CD4-positive, alpha-beta T cell (primary cell): ENCODE results near the gene CETP. TPM values are rescaled to one million over a fixed set of nuclear protein-coding genes. Genes with fewer than 3 reads are reported as not detected.

ENCODE experiments used
- ATAC-seq: fragments of 200-7000 bp; cut with Tn5 transposase; one replicate; pipeline ENCODE4 v1.10.0; 2022; ENCODE audit warnings: mild to moderate bottlenecking; ENCODE audit not compliant: poor library complexity
- CTCF ChIA-PET: fragments of 350-600 bp; sonication (Branson Sonifier 250); formaldehyde crosslinking; loops from one replicate; lab custom pipeline; 2021; ENCODE audit warnings: antibody characterized with exemption, inconsistent platforms; lab: Charles Lee
- POLR2A ChIA-PET: fragments of 350-600 bp; sonication (Branson Sonifier 250); formaldehyde crosslinking; loops from one replicate; lab custom pipeline; 2021; ENCODE audit warnings: antibody characterized with exemption, inconsistent platforms; lab: Charles Lee
- DNase-seq, 14 experiments: peaks; one replicate each; pipeline ENCODE4 v3.0.0-alpha.2; 2013 to 2020; ENCODE audit warnings: mixed read lengths in 2 of 14
- H3K27ac ChIP-seq, 2 donors: one replicate each; pipeline versions ENCODE4 v1.5.1 to v1.7.0; 2013; ENCODE audit warnings: low read length in 2 of 2, low read depth in 1 of 2, mild to moderate bottlenecking in 1 of 2
- H3K27me3 ChIP-seq, 2 experiments: 1 replicate in 1 of 2; 2 replicates in 1 of 2; pipeline versions ENCODE4 v1.6.1 to v1.7.0; 2013; ENCODE audit warnings: low read length in 2 of 2, control low read depth in 1 of 2, mild to moderate bottlenecking in 1 of 2, moderate library complexity in 1 of 2; ENCODE audit not compliant: insufficient read depth in 2 of 2, control insufficient read depth in 1 of 2
- H3K36me3 ChIP-seq: one replicate; pipeline ENCODE4 v1.6.1; 2013; ENCODE audit warnings: low read length, control low read depth; ENCODE audit not compliant: insufficient read depth
- H3K4me1 ChIP-seq: one replicate; pipeline ENCODE4 v1.6.1; 2013; ENCODE audit warnings: low read length, control low read depth; ENCODE audit not compliant: insufficient read depth
- H3K4me3 ChIP-seq: one replicate; pipeline ENCODE4 v1.5.1; 2013; ENCODE audit warnings: mild to moderate bottlenecking, low read length, moderate library complexity
- H3K9me3 ChIP-seq, 2 experiments: 1 replicate in 1 of 2; 2 replicates in 1 of 2; pipeline versions ENCODE4 v1.6.1 to v1.7.0; 2013; ENCODE audit warnings: low read length in 2 of 2, mild to moderate bottlenecking in 2 of 2, control low read depth in 1 of 2, moderate library complexity in 1 of 2; ENCODE audit not compliant: control insufficient read depth in 1 of 2, insufficient read depth in 1 of 2
- H3K27ac Mint-ChIP-seq: one replicate; pipeline ENCODE4 v1.8.0; 2020; ENCODE audit warnings: mixed read lengths
- H3K27me3 Mint-ChIP-seq: one replicate; pipeline ENCODE4 v1.8.0; 2021; ENCODE audit warnings: mixed read lengths
- H3K36me3 Mint-ChIP-seq: one replicate; pipeline ENCODE4 v1.8.0; 2021; ENCODE audit warnings: low read depth, mixed read lengths
- H3K4me1 Mint-ChIP-seq: one replicate; pipeline ENCODE4 v1.8.0; 2021; ENCODE audit warnings: low read depth, mixed read lengths
- H3K4me3 Mint-ChIP-seq: one replicate; pipeline ENCODE4 v1.8.0; 2020; ENCODE audit warnings: mild to moderate bottlenecking, mixed read lengths
- H3K9me3 Mint-ChIP-seq: one replicate; pipeline ENCODE4 v1.8.0; 2020; ENCODE audit warnings: mixed read lengths
- intact Hi-C, 2 experiments: fragments of 100-400 bp; cut with DNase I in 1 of 2; cut with micrococcal nuclease in 1 of 2; formaldehyde crosslinking; loops; one replicate each; pipeline versions ENCODE4 v1.15.1 to v1.9.0; 2023 to 2025; cut with DNase I, micrococcal nuclease
- total RNA-seq, 174 experiments: library from RNA in 2 of 174; stranded (reverse) in 2 of 174; gene quantifications; one replicate each; pipeline ENCODE4 v1.2.3 and lab custom pipeline; 2021 to 2026
- TF ChIP-seq, protein P1 (sequence below): fragments of 200-600 bp; IDR thresholded peaks from one replicate; pipeline ENCODE4 v1.8.0; 2022; ENCODE audit warnings: antibody characterized with exemption, mild to moderate bottlenecking

CETP gene
- total RNA-seq, 2 experiments from 2014 or later, result not detected

GRCh38 chr16:57032931-57033330 lies 71.2 kb downstream of the CETP start:
- H3K27ac Mint-ChIP-seq, result peak overlapping the region; percentile 94
- H3K9me3 Mint-ChIP-seq, result no peaks in the 10 kb centered on the region
- Histone ChIP-seq H3K9me3 (no peaks in the 10 kb centered on the region), H3K27me3 (no peaks in the 10 kb centered on the region), H3K27ac (peak overlapping the region in 1 of 2 donors; percentile 51), H3K4me3 (no peak overlapping the region), H3K36me3 (peaks cover 97% of the 10 kb centered on the region), H3K4me1 (peaks cover 81% of the 10 kb centered on the region)
- no peaks in the 10 kb centered on the region for H3K27me3 Mint-ChIP-seq
- ATAC-seq, result no peak
- peaks cover 76% of the 10 kb centered on the region for H3K4me1 Mint-ChIP-seq
- ChIA-PET POLR2A (interaction anchor here (0.6 to 1.6 kb wide), 3 partner anchors 9 to 101 kb away, joined by 3 to 6 read pairs (median 3); no protein-coding TSS in a partner anchor), CTCF (interaction anchor here (0.9 kb wide), 1 partner anchor 9 kb away, joined by 4 read pairs; no protein-coding TSS in a partner anchor)
- H3K36me3 Mint-ChIP-seq, result peaks cover 95% of the 10 kb centered on the region
- intact Hi-C loops, result no loop called here
- no peak for DNase-seq
- no peak overlapping the region for H3K4me3 Mint-ChIP-seq
- TF ChIP-seq, protein P1, sequence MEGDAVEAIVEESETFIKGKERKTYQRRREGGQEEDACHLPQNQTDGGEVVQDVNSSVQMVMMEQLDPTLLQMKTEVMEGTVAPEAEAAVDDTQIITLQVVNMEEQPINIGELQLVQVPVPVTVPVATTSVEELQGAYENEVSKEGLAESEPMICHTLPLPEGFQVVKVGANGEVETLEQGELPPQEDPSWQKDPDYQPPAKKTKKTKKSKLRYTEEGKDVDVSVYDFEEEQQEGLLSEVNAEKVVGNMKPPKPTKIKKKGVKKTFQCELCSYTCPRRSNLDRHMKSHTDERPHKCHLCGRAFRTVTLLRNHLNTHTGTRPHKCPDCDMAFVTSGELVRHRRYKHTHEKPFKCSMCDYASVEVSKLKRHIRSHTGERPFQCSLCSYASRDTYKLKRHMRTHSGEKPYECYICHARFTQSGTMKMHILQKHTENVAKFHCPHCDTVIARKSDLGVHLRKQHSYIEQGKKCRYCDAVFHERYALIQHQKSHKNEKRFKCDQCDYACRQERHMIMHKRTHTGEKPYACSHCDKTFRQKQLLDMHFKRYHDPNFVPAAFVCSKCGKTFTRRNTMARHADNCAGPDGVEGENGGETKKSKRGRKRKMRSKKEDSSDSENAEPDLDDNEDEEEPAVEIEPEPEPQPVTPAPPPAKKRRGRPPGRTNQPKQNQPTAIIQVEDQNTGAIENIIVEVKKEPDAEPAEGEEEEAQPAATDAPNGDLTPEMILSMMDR, result no peak

Other genes with a start within 250 kb of the CETP start
- gene NUP93, start 231.8 kb upstream of the CETP start, total RNA-seq, result 10 to 100 TPM; 45.6 to 47.2 TPM
- gene SLC12A3, start 96.7 kb upstream of the CETP start, total RNA-seq, result not detected
- 100 to 1,000 TPM; 217 to 227 TPM for gene HERPUD1, start 29.8 kb upstream of the CETP start, total RNA-seq
- 100 to 1,000 TPM; 424 to 434 TPM for gene NLRC5, start 27.6 kb downstream of the CETP start, total RNA-seq
- gene CPNE2, start 130.6 kb downstream of the CETP start, total RNA-seq, result 1 to 10 TPM; 2.2 to 3.5 TPM
- 10 to 100 TPM; 77.1 to 77.9 TPM for gene PSME3IP1, start 224.1 kb downstream of the CETP start, total RNA-seq
- 10 to 100 TPM; 19.9 to 21.3 TPM for gene RSPRY1, start 224.4 kb downstream of the CETP start, total RNA-seq